ENCODE data around the gene RNF115. TPM values are rescaled to one million over a fixed set of nuclear protein-coding genes. Genes with fewer than 3 reads are reported as not detected.
"Not testable (repeated sequence)": the region's sequence is repeated elsewhere in the genome, so short reads cannot be mapped to it uniquely, and the experiment has no call there.

RNF115 gene
- total and polyA plus RNA-seq, 2 of the 4 experiments (the other 2 are of a cell fraction), result 13.5 to 22.9 TPM

- ATAC-seq (ENCODE audit: low read depth); H3K18ac ChIP-seq (ENCODE audit: low read depth, low read length); in situ Hi-C loops (cut with MboI; ENCODE audit: low sequenced_read_pairs); H2BK15ac ChIP-seq (ENCODE audit: low read depth, low read length); BruUV-seq (replicated peaks); H3K27me3 ChIP-seq (ENCODE audit: control insufficient read depth, insufficient read depth, low read length); H3K27ac ChIP-seq (ENCODE audit: insufficient read depth, low read length); H2AK9ac ChIP-seq (replicated peaks; ENCODE audit: low read depth, low read length, poor library complexity); H3K9me3 ChIP-seq (ENCODE audit: control insufficient read depth, insufficient read depth, low read length); H3K14ac ChIP-seq (replicated peaks; ENCODE audit: low read depth, low read length); H3K9ac ChIP-seq (ENCODE audit: low read depth, low read length); DNase-seq; H3K4ac ChIP-seq (ENCODE audit: low read depth, low read length); H2BK120ac ChIP-seq (ENCODE audit: low read depth, low read length); dilution Hi-C loops (cut with HindIII; ENCODE audit: low sequenced_read_pairs, unreplicated experiment); POLR2A ChIA-PET (ENCODE audit: unreplicated experiment); H2BK20ac ChIP-seq (ENCODE audit: low read depth, low read length); H4K20me1 ChIP-seq (ENCODE audit: insufficient read depth, low read length); CTCF ChIA-PET; H3K23ac ChIP-seq (ENCODE audit: low read depth, low read length); H4K8ac ChIP-seq (ENCODE audit: low read depth in 2 of 2, low read length in 2 of 2); H3K4me2 ChIP-seq (ENCODE audit: low read depth, low read length); H2AFZ ChIP-seq (replicated peaks; ENCODE audit: low read length, poor library complexity); H4K91ac ChIP-seq (ENCODE audit: insufficient read depth, low read depth, low read length); H3K56ac ChIP-seq (ENCODE audit: extremely low read depth, insufficient read depth, low read length); H2AK5ac ChIP-seq (ENCODE audit: low read depth, low read length); H4K5ac ChIP-seq (ENCODE audit: low read depth, low read length); H2BK5ac ChIP-seq (ENCODE audit: low read depth, low read length, poor library complexity, severe bottlenecking); H3K4me3 ChIP-seq (ENCODE audit: insufficient read depth, low read depth, low read length); H3K36me3 ChIP-seq (ENCODE audit: control insufficient read depth, insufficient read depth, low read length): not testable (repeated sequence)
- intact Hi-C loops (cut with micrococcal nuclease), result loop anchor here (10.0 kb wide), 1 partner anchor 99 kb away; the partner anchor contains the start of genes POLR3C and RNF115
- Histone ChIP-seq H3K79me1 (ENCODE audit: low read depth in 1 of 2, low read length in 2 of 2) (peaks cover 6 to 11% of the 10 kb centered on the region in 2 experiments; a peak in 3 of 4 replicates), H3K4me1 (ENCODE audit: control insufficient read depth, insufficient read depth, low read length) (peaks cover 14% of the 10 kb centered on the region), H3K9me1 (ENCODE audit: insufficient read depth, low read length) (peaks cover 11% of the 10 kb centered on the region)
- WGBS, 2 experiments (ENCODE audit: extremely low coverage in 2 of 2, insufficient read length in 1 of 2), result no CpG with 5 or more reads among the region's 5 CpGs
Measured at GRCh38 chr1:145726193-145726592, 97.7 kb downstream of the RNF115 start.

Measured in IMR-90 (cell line).